Neural cell (in vitro differentiated cells): Measurements from ENCODE around the gene GSTP1. TPM values are rescaled to one million over a fixed set of nuclear protein-coding genes. Genes with fewer than 3 reads are reported as not detected.

ENCODE experiments used
- H2AFZ ChIP-seq: fragments of 200-600, 300-800 bp; sonication (generic), shearing (Covaris generic); 2 replicates; pipeline ENCODE4 v1.6.0; 2014; ENCODE audit warnings: low read depth, mild to moderate bottlenecking, antibody characterized with exemption, low read length, moderate library complexity
- H3F3A ChIP-seq: fragments of 200-600 bp; shearing (Covaris generic); 2 replicates; pipeline ENCODE4 v1.6.1; 2016; ENCODE audit warnings: mild to moderate bottlenecking, moderate library complexity, mixed read lengths, antibody characterized with exemption, low read length; ENCODE audit not compliant: insufficient read depth, poor library complexity, severe bottlenecking
- H3K27ac ChIP-seq: fragments of 200-600, 300-800 bp; sonication (generic), shearing (Covaris generic); 2 replicates; pipeline ENCODE4 v1.5.1; 2014; ENCODE audit warnings: mild to moderate bottlenecking, low read length, moderate library complexity
- H3K27me3 ChIP-seq: fragments of 300-800, 200-600 bp; sonication (generic), shearing (Covaris generic); 2 replicates; pipeline ENCODE4 v1.6.0; 2014; ENCODE audit warnings: mild to moderate bottlenecking, low read depth, low read length, moderate library complexity; ENCODE audit not compliant: insufficient read depth
- H3K36me3 ChIP-seq: fragments of 300-800, 200-600 bp; sonication (generic), shearing (Covaris generic); 2 replicates; pipeline ENCODE4 v1.5.1; 2014; ENCODE audit warnings: mild to moderate bottlenecking, antibody characterized with exemption, low read length, moderate library complexity; ENCODE audit not compliant: insufficient read depth
- H3K4me2 ChIP-seq: fragments of 300-800, 200-600 bp; sonication (generic), shearing (Covaris generic); 2 replicates; pipeline ENCODE4 v1.6.0; 2014; ENCODE audit warnings: mild to moderate bottlenecking, low read length
- H3K4me3 ChIP-seq: fragments of 300-800, 200-600 bp; sonication (generic), shearing (Covaris generic); 2 replicates; pipeline ENCODE4 v1.5.1; 2014; ENCODE audit warnings: mild to moderate bottlenecking, low read length, moderate library complexity
- H3K79me2 ChIP-seq: fragments of 200-600 bp; shearing (Covaris generic); replicated peaks from 2 replicates; pipeline ENCODE4 v1.6.0; 2014; ENCODE audit warnings: mild to moderate bottlenecking, low read length, moderate library complexity; ENCODE audit not compliant: insufficient read depth
- H3K9ac ChIP-seq: fragments of 300-800, 200-600 bp; sonication (generic), shearing (Covaris generic); 2 replicates; pipeline ENCODE4 v1.6.1; 2016; ENCODE audit warnings: mild to moderate bottlenecking, low read length, mixed read lengths
- H3K9me2 ChIP-seq: fragments of 200-600 bp; shearing (Covaris generic); 2 replicates; pipeline ENCODE4 v1.6.1; 2016; ENCODE audit warnings: mild to moderate bottlenecking, low read length, mixed read lengths; ENCODE audit not compliant: insufficient read depth
- H3K9me3 ChIP-seq: fragments of 200-600, 300-800 bp; sonication (generic), shearing (Covaris generic); 2 replicates; pipeline ENCODE4 v1.6.1; 2016; ENCODE audit warnings: mild to moderate bottlenecking, mixed run types, low read length, moderate library complexity, mixed read lengths
- H4K20me1 ChIP-seq: fragments of 200-600 bp; shearing (Covaris generic); 2 replicates; pipeline ENCODE4 v1.6.1; 2016; ENCODE audit warnings: mild to moderate bottlenecking, mixed run types; ENCODE audit not compliant: insufficient read depth
- EP300 ChIP-seq: fragments of 450-650 bp; conservative IDR thresholded peaks from 2 replicates; pipeline ENCODE4 v1.6.1; 2014; ENCODE audit warnings: antibody characterized with exemption, mild to moderate bottlenecking, moderate library complexity; ENCODE audit not compliant: poor library complexity, severe bottlenecking
- EZH2 ChIP-seq: fragments of 200-600, 300-800 bp; shearing (Covaris generic), sonication (generic); IDR thresholded peaks from 2 replicates; pipeline ENCODE4 v1.6.1; 2014; ENCODE audit warnings: antibody characterized with exemption, low read length, borderline replicate concordance, mild to moderate bottlenecking; ENCODE audit not compliant: insufficient read depth, poor library complexity, severe bottlenecking
- MXI1 ChIP-seq: fragments of 450-650 bp; conservative IDR thresholded peaks from 2 replicates; pipeline ENCODE4 v1.6.1; 2014; ENCODE audit warnings: antibody characterized with exemption, mild to moderate bottlenecking; ENCODE audit not compliant: poor library complexity, severe bottlenecking
- POLR2AphosphoS5 ChIP-seq: IDR thresholded peaks from 2 replicates; pipeline ENCODE4 v1.6.1; 2012
- RAD21 ChIP-seq: fragments of 450-650 bp; conservative IDR thresholded peaks from 2 replicates; pipeline ENCODE4 v1.6.1; 2014; ENCODE audit warnings: antibody characterized with exemption, mild to moderate bottlenecking, moderate library complexity
- SMC3 ChIP-seq: fragments of 450-650 bp; conservative IDR thresholded peaks from 2 replicates; pipeline ENCODE4 v1.6.1; 2014; ENCODE audit warnings: antibody characterized with exemption, mild to moderate bottlenecking, moderate library complexity; ENCODE audit not compliant: poor library complexity
- TAF1 ChIP-seq: IDR thresholded peaks from 2 replicates; pipeline ENCODE4 v1.6.1; 2012; ENCODE audit warnings: low read depth
- polyA plus RNA-seq: library from polyadenylated mRNA; depleted of rRNA; stranded (reverse); fragments of >200 nt; gene quantifications from 2 replicates; pipeline ENCODE4 v1.2.3, GENCODE V29; 2014
- TF ChIP-seq, protein P1 (sequence below): fragments of 450-650 bp; IDR thresholded peaks from 2 replicates; pipeline ENCODE4 v1.5.1; 2014; ENCODE audit warnings: antibody characterized with exemption, mild to moderate bottlenecking, moderate library complexity; ENCODE audit not compliant: poor library complexity, severe bottlenecking
- TF ChIP-seq, protein P2 (sequence below): IDR thresholded peaks from 2 replicates; pipeline ENCODE4 v1.6.1; 2012; ENCODE audit warnings: borderline replicate concordance

GSTP1 gene
- polyA plus RNA-seq, 1 donor from 2014 or later, result 94.6 TPM

DNA sequence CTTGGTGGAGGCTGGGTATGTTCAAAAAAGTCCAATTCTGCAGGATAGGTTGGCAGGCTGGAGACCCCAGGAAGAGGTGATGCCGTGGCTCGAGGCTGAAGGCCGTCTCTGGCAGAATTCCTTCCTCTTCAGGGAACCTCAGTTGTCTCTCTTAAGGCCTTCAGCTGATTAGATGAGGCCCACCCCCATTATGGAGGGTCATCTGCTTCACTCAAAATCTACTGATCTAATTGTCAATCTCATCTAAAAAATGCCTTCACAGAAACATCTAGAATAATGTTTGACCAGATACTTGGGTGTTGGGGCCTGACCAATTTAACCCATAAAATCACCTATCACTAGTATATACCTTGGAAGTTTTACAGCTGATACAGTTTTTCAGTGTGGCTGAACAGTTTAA is 27.4 kb upstream of the GSTP1 start:
- Histone ChIP-seq H4K20me1 (no peaks in the 10 kb centered on the region), H3K27ac (no peak overlapping the region), H3K36me3 (no peaks in the 10 kb centered on the region), H3K79me2 (no peaks in the 10 kb centered on the region), H3K9me3 (no peaks in the 10 kb centered on the region), H2AFZ (no peak overlapping the region), H3K9me2 (no peaks in the 10 kb centered on the region), H3F3A (no peaks in the 10 kb centered on the region), H3K9ac (no peak overlapping the region), H3K4me3 (no peak overlapping the region), H3K4me2 (no peak overlapping the region), H3K27me3 (no peaks in the 10 kb centered on the region)
- no peak for TF ChIP-seq MXI1
- TF ChIP-seq RAD21, result no peak
- TF ChIP-seq SMC3, result no peak
- no peak for TF ChIP-seq EZH2
- TF ChIP-seq EP300, result no peak
- TF ChIP-seq TAF1, result no peak
- TF ChIP-seq, protein P1, sequence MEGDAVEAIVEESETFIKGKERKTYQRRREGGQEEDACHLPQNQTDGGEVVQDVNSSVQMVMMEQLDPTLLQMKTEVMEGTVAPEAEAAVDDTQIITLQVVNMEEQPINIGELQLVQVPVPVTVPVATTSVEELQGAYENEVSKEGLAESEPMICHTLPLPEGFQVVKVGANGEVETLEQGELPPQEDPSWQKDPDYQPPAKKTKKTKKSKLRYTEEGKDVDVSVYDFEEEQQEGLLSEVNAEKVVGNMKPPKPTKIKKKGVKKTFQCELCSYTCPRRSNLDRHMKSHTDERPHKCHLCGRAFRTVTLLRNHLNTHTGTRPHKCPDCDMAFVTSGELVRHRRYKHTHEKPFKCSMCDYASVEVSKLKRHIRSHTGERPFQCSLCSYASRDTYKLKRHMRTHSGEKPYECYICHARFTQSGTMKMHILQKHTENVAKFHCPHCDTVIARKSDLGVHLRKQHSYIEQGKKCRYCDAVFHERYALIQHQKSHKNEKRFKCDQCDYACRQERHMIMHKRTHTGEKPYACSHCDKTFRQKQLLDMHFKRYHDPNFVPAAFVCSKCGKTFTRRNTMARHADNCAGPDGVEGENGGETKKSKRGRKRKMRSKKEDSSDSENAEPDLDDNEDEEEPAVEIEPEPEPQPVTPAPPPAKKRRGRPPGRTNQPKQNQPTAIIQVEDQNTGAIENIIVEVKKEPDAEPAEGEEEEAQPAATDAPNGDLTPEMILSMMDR, result no peak
- TF ChIP-seq POLR2AphosphoS5, result no peak
- TF ChIP-seq, protein P2, sequence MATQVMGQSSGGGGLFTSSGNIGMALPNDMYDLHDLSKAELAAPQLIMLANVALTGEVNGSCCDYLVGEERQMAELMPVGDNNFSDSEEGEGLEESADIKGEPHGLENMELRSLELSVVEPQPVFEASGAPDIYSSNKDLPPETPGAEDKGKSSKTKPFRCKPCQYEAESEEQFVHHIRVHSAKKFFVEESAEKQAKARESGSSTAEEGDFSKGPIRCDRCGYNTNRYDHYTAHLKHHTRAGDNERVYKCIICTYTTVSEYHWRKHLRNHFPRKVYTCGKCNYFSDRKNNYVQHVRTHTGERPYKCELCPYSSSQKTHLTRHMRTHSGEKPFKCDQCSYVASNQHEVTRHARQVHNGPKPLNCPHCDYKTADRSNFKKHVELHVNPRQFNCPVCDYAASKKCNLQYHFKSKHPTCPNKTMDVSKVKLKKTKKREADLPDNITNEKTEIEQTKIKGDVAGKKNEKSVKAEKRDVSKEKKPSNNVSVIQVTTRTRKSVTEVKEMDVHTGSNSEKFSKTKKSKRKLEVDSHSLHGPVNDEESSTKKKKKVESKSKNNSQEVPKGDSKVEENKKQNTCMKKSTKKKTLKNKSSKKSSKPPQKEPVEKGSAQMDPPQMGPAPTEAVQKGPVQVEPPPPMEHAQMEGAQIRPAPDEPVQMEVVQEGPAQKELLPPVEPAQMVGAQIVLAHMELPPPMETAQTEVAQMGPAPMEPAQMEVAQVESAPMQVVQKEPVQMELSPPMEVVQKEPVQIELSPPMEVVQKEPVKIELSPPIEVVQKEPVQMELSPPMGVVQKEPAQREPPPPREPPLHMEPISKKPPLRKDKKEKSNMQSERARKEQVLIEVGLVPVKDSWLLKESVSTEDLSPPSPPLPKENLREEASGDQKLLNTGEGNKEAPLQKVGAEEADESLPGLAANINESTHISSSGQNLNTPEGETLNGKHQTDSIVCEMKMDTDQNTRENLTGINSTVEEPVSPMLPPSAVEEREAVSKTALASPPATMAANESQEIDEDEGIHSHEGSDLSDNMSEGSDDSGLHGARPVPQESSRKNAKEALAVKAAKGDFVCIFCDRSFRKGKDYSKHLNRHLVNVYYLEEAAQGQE, result no peak

- H3K9me3 ChIP-seq, result no peaks in the 10 kb centered on the region
- H4K20me1 ChIP-seq, result no peaks in the 10 kb centered on the region
- no peak overlapping the region for H3K4me2 ChIP-seq
- H3K36me3 ChIP-seq, result no peaks in the 10 kb centered on the region
- H3F3A ChIP-seq, result no peaks in the 10 kb centered on the region
- no peaks in the 10 kb centered on the region for H3K9me2 ChIP-seq
- no peaks in the 10 kb centered on the region for H3K79me2 ChIP-seq
- H3K4me3 ChIP-seq, result no peak overlapping the region
- H3K9ac ChIP-seq, result no peak overlapping the region
- H3K27ac ChIP-seq, result no peak overlapping the region
- no peaks in the 10 kb centered on the region for H3K27me3 ChIP-seq
- TF ChIP-seq, protein P2, result no peak
- TF ChIP-seq MXI1 (no peak), EZH2 (no peak), TAF1 (no peak), EP300 (no peak), SMC3 (no peak), POLR2AphosphoS5 (no peak), RAD21 (no peak)
- TF ChIP-seq, protein P1, result no peak
- H2AFZ ChIP-seq, result no peak overlapping the region
These were observed 25.4 kb upstream of the GSTP1 start for GRCh38 chr11:67558084-67558772.
